Stimulated activated CD4-positive, alpha-beta T cell treated with anti-CD3 and anti-CD28 coated beads, TNF-alpha, amount 100 ng/mL, for 4 hours (primary cell): Measurements from ENCODE around the gene ASB6.

Experiments
- DNase-seq, 3 experiments: peaks; one replicate each; pipeline ENCODE4 v3.0.0-alpha.2; 2020; ENCODE audit warnings: low read depth in 3 of 3

Gene ASB6

DNA sequence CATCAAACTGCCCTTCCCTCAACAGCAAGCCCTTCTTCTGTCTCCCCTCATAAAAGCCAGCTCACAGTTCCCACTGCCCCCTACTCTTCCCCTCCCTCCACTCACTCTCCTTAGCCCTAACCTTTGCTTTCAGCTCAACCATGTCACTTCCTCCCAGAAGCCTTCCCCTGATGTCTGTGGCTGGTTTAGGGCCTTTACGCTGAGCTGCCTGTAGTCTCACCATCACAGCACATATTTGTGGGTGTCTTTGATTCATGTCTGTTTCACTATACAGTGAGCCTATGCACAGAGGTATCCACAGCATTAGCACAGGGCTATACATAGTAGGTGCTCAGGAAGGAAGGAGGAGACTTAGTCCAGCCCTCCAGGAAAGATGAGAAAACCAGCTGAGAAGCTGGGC is 55.7 kb downstream of the ASB6 start:
- no peak for DNase-seq

DNA sequence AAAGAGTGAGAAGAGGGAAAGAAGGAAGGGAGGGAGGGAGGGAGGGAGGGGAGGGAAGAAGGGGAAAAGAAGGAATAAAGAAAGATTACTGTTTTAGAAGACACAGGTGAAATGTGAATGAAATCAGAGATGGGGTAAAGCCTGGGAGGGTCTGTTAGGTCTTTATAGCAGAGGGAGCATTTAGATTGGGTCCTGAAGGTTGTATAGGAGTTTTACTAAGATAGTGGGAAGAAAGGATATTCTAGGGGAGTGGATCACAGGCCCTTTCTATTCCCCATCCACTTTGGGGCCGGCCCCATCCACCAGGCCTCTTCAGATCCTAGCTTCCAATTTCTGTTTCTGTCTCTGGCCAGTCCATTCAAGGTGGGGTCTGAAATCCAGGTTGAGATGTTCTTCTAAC is 56.6 kb downstream of the ASB6 start:
- DNase-seq, result no peak
